Esophagus muscularis mucosa (tissue), 3 donors: ENCODE data around the gene LIX1.

Experiments
- CTCF ChIP-seq, 3 experiments: fragments of 200-600 bp in 2 of 3; fragments of 450-650 bp in 1 of 3; sonication (generic) in 2 of 3; IDR thresholded peaks; one replicate each; pipeline ENCODE4 v1.5.1; 2017 to 2019; ENCODE audit warnings: antibody characterized with exemption in 3 of 3, mild to moderate bottlenecking in 2 of 3, moderate library complexity in 1 of 3
- POLR2AphosphoS5 ChIP-seq, 2 donors: sonication (generic); formaldehyde crosslinking; IDR thresholded peaks; one replicate each; pipeline ENCODE4 v1.6.1; 2017; ENCODE audit warnings: antibody characterized with exemption in 2 of 2

- TF ChIP-seq CTCF (IDR thresholded peaks at IDR 0.05) (no peak), POLR2AphosphoS5 (IDR thresholded peaks at IDR 0.05) (no peak)
Measured at GRCh38 chr5:97136475-97136874, 5.9 kb downstream of the LIX1 start.
